ENCODE results near the gene VRK2. TPM values are rescaled to one million over a fixed set of nuclear protein-coding genes. Genes with fewer than 3 reads are reported as not detected.
"Not testable (repeated sequence)": the region's sequence is repeated elsewhere in the genome, so short reads cannot be mapped to it uniquely, and the experiment has no call there.

VRK2 gene
- total RNA-seq, 2 donors from 2014 or later: 20.5 to 27.2 TPM

DNA sequence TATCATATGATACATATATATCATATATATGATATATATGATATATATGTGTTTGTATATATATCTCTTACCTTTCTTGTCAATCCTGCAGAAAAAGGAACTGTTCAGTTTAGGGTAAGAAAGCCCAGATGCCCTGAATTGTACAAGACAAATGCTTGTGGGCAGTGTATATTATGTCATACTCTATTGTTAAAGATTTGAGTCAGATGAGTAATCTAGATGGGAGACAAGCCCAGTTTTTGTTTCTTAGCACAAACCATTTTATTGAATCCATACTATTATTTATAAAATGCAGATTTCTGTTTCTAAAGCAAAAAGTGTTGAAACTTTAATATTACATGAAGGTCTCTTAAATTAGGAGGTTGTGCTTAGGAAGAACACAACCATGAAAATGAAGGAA, 90.6 kb downstream of the VRK2 start:
- no peaks in the 10 kb centered on the region for H3K4me1 ChIP-seq
- no peaks in the 10 kb centered on the region for H3K36me3 ChIP-seq
- H3K27me3 ChIP-seq: no peaks in the 10 kb centered on the region
- no peaks in the 10 kb centered on the region for H3K9me3 ChIP-seq
- H3K4me3 ChIP-seq: no peak overlapping the region
- TF ChIP-seq, protein P1, sequence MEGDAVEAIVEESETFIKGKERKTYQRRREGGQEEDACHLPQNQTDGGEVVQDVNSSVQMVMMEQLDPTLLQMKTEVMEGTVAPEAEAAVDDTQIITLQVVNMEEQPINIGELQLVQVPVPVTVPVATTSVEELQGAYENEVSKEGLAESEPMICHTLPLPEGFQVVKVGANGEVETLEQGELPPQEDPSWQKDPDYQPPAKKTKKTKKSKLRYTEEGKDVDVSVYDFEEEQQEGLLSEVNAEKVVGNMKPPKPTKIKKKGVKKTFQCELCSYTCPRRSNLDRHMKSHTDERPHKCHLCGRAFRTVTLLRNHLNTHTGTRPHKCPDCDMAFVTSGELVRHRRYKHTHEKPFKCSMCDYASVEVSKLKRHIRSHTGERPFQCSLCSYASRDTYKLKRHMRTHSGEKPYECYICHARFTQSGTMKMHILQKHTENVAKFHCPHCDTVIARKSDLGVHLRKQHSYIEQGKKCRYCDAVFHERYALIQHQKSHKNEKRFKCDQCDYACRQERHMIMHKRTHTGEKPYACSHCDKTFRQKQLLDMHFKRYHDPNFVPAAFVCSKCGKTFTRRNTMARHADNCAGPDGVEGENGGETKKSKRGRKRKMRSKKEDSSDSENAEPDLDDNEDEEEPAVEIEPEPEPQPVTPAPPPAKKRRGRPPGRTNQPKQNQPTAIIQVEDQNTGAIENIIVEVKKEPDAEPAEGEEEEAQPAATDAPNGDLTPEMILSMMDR (IDR thresholded peaks at IDR 0.05): no peak
- DNase-seq: no peak
- H3K27ac ChIP-seq: no peak overlapping the region
- intact Hi-C loops (cut with DNase I): no loop called here
- H3K9ac ChIP-seq (ENCODE audit: low read depth in 2 of 2, low read length in 2 of 2): no peak overlapping the region

DNA sequence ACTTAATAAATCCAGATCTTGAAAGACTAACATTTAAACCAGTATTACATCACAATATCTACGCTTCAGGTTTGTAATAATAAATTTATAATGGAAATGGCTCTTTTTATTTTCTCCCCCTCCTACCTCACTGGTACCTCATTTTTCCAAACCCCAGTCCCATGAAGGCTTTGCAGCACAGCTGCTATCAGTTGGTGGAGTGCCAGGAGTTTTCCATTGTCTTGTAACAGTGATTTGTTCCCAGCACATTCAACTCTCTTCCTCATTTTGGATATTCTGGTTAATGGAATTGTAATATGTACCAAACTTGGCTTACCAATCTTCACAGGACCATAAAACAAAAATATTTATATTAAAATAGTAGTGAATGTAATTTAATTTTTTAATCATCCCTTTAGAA, 91.2 kb downstream of the VRK2 start:
- Histone ChIP-seq H3K4me1 (no peaks in the 10 kb centered on the region), H3K4me3 (no peak overlapping the region), H3K9me3 (no peaks in the 10 kb centered on the region), H3K27me3 (no peaks in the 10 kb centered on the region), H3K9ac (ENCODE audit: low read depth in 2 of 2, low read length in 2 of 2) (no peak overlapping the region), H3K27ac (no peak overlapping the region), H3K36me3 (no peaks in the 10 kb centered on the region)
- TF ChIP-seq, protein P1 (IDR thresholded peaks at IDR 0.05): no peak
- intact Hi-C loops (cut with DNase I): no loop called here
- DNase-seq: no peak

DNA sequence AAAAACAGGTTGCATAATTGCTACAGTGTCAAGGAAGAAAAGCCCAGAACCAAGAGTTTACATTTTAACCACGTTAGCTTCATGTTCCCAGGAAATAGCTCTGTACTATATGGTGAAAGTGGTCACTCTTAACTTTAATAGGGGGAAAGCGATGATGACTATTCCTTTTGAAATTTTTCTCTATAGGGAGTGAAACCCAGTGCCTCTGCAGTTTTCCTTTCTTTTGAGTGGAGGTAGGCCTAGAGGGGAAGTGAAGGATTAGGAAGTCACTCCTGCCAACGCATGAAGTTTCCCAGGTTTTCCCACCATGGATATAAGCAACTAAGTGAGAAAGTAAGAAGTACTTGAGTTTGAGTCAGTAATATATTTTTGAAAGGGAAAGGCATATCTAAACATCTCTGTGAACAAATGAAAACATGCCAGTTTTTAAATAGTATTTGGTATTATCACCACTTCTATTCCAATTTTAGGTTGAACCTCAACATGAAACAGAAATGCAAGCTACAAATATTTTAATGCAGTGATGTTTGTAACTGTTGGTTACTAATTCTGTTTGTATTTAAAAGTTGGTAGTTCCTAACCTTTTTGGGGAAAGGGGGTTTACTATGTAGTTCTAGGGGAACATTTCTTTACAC, 91.9 kb downstream of the VRK2 start:
- H3K27ac ChIP-seq: no peak overlapping the region
- intact Hi-C loops (cut with DNase I): no loop called here
- no peaks in the 10 kb centered on the region for H3K27me3 ChIP-seq
- DNase-seq: no peak
- no peaks in the 10 kb centered on the region for H3K36me3 ChIP-seq
- no peak overlapping the region for H3K4me3 ChIP-seq
- no peaks in the 10 kb centered on the region for H3K4me1 ChIP-seq
- no peaks in the 10 kb centered on the region for H3K9me3 ChIP-seq
- TF ChIP-seq, protein P1 (IDR thresholded peaks at IDR 0.05): no peak
- H3K9ac ChIP-seq (ENCODE audit: low read depth in 2 of 2, low read length in 2 of 2): no peak overlapping the region

DNA sequence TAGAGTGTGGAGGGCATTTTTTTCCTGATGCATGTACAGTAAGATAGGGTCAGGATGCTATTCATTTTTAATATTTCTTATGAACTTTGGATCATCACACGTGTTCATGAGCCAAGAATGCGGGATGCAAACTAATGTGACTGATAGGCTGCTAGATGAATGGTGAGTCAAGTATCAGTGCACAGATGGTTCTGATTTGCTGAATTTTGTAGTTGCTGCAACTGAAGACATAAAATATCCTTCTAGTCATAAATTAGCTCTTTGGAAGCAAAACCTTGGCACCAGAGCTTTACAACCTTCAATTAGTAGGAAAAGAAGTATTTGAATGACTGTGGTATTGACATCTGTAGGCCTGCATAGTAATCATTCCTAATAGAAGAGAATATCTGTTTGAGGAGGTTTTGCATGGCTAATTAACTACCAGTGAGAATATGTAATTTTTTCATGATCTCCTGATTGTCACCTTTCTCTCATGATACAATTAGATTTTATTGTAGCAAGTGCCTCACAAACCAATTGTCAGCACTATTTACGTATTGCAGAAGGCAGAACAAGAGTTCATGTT, 94.0 kb downstream of the VRK2 start:
- DNase-seq: no peak
- H3K27ac ChIP-seq: no peak overlapping the region
- H3K9ac ChIP-seq (ENCODE audit: low read depth in 2 of 2, low read length in 2 of 2): no peak overlapping the region
- H3K36me3 ChIP-seq: no peaks in the 10 kb centered on the region
- H3K4me1 ChIP-seq: no peaks in the 10 kb centered on the region
- H3K4me3 ChIP-seq: no peak overlapping the region
- H3K27me3 ChIP-seq: no peaks in the 10 kb centered on the region
- H3K9me3 ChIP-seq: no peaks in the 10 kb centered on the region
- TF ChIP-seq, protein P1 (IDR thresholded peaks at IDR 0.05): no peak
- intact Hi-C loops (cut with DNase I): no loop called here

DNA sequence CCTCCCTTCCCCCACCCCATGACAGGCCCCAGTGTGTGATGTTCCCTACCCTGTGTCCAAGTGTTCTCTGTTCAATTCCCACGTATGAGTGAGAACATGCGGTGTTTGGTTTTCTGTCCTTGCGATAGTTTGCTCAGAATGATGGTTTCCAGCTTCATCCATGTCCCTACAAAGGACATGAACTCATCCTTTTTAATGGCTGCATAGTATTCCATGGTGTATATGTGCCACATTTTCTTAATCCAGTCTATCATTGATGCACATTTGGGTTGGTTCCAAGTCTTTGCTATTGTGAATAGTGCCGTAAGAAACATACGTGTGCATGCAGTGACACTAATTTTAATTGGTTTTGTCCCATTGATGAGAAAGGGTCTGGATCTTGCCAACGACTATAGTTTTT, 99.2 kb downstream of the VRK2 start:
- H3K4me3 ChIP-seq; intact Hi-C loops (cut with DNase I); DNase-seq; H3K27me3 ChIP-seq; H3K9ac ChIP-seq (ENCODE audit: low read depth in 2 of 2, low read length in 2 of 2); H3K36me3 ChIP-seq; H3K27ac ChIP-seq; H3K4me1 ChIP-seq; H3K9me3 ChIP-seq: not testable (repeated sequence)

DNA sequence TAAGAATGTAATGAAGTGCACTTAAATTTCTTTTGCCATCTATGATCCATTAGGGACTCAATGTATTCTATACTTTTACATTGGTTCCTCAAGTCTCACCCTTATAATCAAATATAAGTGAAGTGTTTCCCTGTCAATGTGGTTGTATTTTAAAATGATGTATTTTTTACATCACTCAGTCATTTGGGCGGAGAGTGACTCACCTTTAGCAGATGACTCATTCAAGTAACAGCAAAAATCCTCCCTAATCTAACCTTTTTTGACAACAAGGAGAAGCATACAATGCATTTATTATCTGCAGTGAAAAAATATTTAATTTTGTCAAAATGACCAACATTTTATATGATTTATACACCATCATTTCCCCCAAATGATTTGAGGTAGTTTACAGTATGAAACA, 100.1 kb downstream of the VRK2 start:
- H3K9ac ChIP-seq (ENCODE audit: low read depth in 2 of 2, low read length in 2 of 2): no peak overlapping the region
- no peaks in the 10 kb centered on the region for H3K4me1 ChIP-seq
- no peak overlapping the region for H3K27ac ChIP-seq
- intact Hi-C loops (cut with DNase I): no loop called here
- no peaks in the 10 kb centered on the region for H3K9me3 ChIP-seq
- TF ChIP-seq, protein P1 (IDR thresholded peaks at IDR 0.05): no peak
- no peak for DNase-seq
- H3K4me3 ChIP-seq: no peak overlapping the region
- no peaks in the 10 kb centered on the region for H3K36me3 ChIP-seq
- H3K27me3 ChIP-seq: no peaks in the 10 kb centered on the region

All from colonic mucosa (tissue), 4 donors.